ENCODE results near the gene WDSUB1. TPM values are rescaled to one million over a fixed set of nuclear protein-coding genes. Genes with fewer than 3 reads are reported as not detected.

Gene WDSUB1
- total and polyA plus RNA-seq, 2 experiments from 2014 or later: 17.7 to 18.6 TPM

- no peaks in the 10 kb centered on the region for H3K36me3 ChIP-seq (replicated peaks; ENCODE audit: insufficient read depth, low read depth)
- H3K9me3 ChIP-seq (ENCODE audit: low read depth): no peaks in the 10 kb centered on the region
- H2AFZ ChIP-seq: no peak overlapping the region
- no peak overlapping the region for H3K27ac ChIP-seq
- no peaks in the 10 kb centered on the region for H3K27me3 ChIP-seq
- H3K4me1 ChIP-seq (ENCODE audit: insufficient read depth): no peaks in the 10 kb centered on the region
- H3K4me3 ChIP-seq: no peak overlapping the region
- DNase-seq (ENCODE audit: low spot score): no peak
- H3K4me2 ChIP-seq: no peak overlapping the region
- H4K20me1 ChIP-seq (ENCODE audit: insufficient read depth, poor library complexity, severe bottlenecking): no peaks in the 10 kb centered on the region
- no peaks in the 10 kb centered on the region for H3K79me2 ChIP-seq
- no peaks in the 10 kb centered on the region for H3K9me2 ChIP-seq (replicated peaks; ENCODE audit: insufficient read depth)
- 91% methylated on average over 5 of the region's 5 CpGs for WGBS (ENCODE audit: low lambda C conversion rate, missing lambda C conversion rate)
- no peak for TF ChIP-seq CTCF (IDR thresholded peaks at IDR 0.05; ENCODE audit: poor library complexity)
- no peak for TF ChIP-seq EZH2 (IDR thresholded peaks at IDR 0.05; ENCODE audit: borderline replicate concordance)
- TF ChIP-seq EZH2phosphoT487 (IDR thresholded peaks at IDR 0.05; ENCODE audit: low read depth, severe bottlenecking, unreplicated experiment): no peak
Measured at GRCh38 chr2:159226059-159226461, 60.4 kb downstream of the WDSUB1 start.

- H3K79me2 ChIP-seq: no peaks in the 10 kb centered on the region
- H3K9me2 ChIP-seq (replicated peaks; ENCODE audit: insufficient read depth): no peaks in the 10 kb centered on the region
- no peak overlapping the region for H3K27ac ChIP-seq
- H3K4me3 ChIP-seq: no peak overlapping the region
- H3K9me3 ChIP-seq (ENCODE audit: low read depth): no peaks in the 10 kb centered on the region
- no peak overlapping the region for H2AFZ ChIP-seq
- 92% methylated on average over 26 of the region's 26 CpGs for WGBS (ENCODE audit: low lambda C conversion rate, missing lambda C conversion rate)
- H3K27me3 ChIP-seq: no peaks in the 10 kb centered on the region
- no peaks in the 10 kb centered on the region for H4K20me1 ChIP-seq (ENCODE audit: insufficient read depth, poor library complexity, severe bottlenecking)
- no peaks in the 10 kb centered on the region for H3K4me1 ChIP-seq (ENCODE audit: insufficient read depth)
- no peak overlapping the region for H3K4me2 ChIP-seq
- TF ChIP-seq EZH2 (IDR thresholded peaks at IDR 0.05; ENCODE audit: borderline replicate concordance) (no peak), EZH2phosphoT487 (IDR thresholded peaks at IDR 0.05; ENCODE audit: low read depth, severe bottlenecking, unreplicated experiment) (no peak), CTCF (IDR thresholded peaks at IDR 0.05; ENCODE audit: poor library complexity) (no peak)
- no peak for DNase-seq (ENCODE audit: low spot score)
- no peaks in the 10 kb centered on the region for H3K36me3 ChIP-seq (replicated peaks; ENCODE audit: insufficient read depth, low read depth)
Measured at GRCh38 chr2:159225025-159226016, 61.2 kb downstream of the WDSUB1 start.

GRCh38 chr2:159224061-159224813, 62.3 kb downstream of the WDSUB1 start:
- WGBS (ENCODE audit: low lambda C conversion rate, missing lambda C conversion rate): 98% methylated on average over 17 of the region's 17 CpGs

More at GRCh38 chr2:159224061-159224813, 62.3 kb downstream of the WDSUB1 start:
- Histone ChIP-seq H3K9me3 (ENCODE audit: low read depth) (no peaks in the 10 kb centered on the region), H3K79me2 (no peaks in the 10 kb centered on the region), H3K4me2 (no peak overlapping the region), H3K4me1 (ENCODE audit: insufficient read depth) (no peaks in the 10 kb centered on the region), H4K20me1 (ENCODE audit: insufficient read depth, poor library complexity, severe bottlenecking) (no peaks in the 10 kb centered on the region), H3K36me3 (replicated peaks; ENCODE audit: insufficient read depth, low read depth) (no peaks in the 10 kb centered on the region), H2AFZ (no peak overlapping the region), H3K27me3 (no peaks in the 10 kb centered on the region), H3K27ac (no peak overlapping the region), H3K9me2 (replicated peaks; ENCODE audit: insufficient read depth) (no peaks in the 10 kb centered on the region), H3K4me3 (no peak overlapping the region)
- no peak for DNase-seq (ENCODE audit: low spot score)
- no peak for TF ChIP-seq EZH2phosphoT487 (IDR thresholded peaks at IDR 0.05; ENCODE audit: low read depth, severe bottlenecking, unreplicated experiment)
- TF ChIP-seq EZH2 (IDR thresholded peaks at IDR 0.05; ENCODE audit: borderline replicate concordance): no peak
- no peak for TF ChIP-seq CTCF (IDR thresholded peaks at IDR 0.05; ENCODE audit: poor library complexity)
